ENCODE results near the gene ERN1.
"Not testable (repeated sequence)": the region's sequence is repeated elsewhere in the genome, so short reads cannot be mapped to it uniquely, and the experiment has no call there.

The ERN1 gene

GRCh38 chr17:64129765-64130558, at the start of gene ERN1:
ERN1 (minus strand) TSS chr17:64130144; CDS start chr17:64130029, 115 bp downstream.
- DNase-seq: peak; percentile 92

- DNase-seq: not testable (repeated sequence)
Measured at GRCh38 chr17:64179024-64179423, 49.1 kb upstream of the ERN1 start.

DNA sequence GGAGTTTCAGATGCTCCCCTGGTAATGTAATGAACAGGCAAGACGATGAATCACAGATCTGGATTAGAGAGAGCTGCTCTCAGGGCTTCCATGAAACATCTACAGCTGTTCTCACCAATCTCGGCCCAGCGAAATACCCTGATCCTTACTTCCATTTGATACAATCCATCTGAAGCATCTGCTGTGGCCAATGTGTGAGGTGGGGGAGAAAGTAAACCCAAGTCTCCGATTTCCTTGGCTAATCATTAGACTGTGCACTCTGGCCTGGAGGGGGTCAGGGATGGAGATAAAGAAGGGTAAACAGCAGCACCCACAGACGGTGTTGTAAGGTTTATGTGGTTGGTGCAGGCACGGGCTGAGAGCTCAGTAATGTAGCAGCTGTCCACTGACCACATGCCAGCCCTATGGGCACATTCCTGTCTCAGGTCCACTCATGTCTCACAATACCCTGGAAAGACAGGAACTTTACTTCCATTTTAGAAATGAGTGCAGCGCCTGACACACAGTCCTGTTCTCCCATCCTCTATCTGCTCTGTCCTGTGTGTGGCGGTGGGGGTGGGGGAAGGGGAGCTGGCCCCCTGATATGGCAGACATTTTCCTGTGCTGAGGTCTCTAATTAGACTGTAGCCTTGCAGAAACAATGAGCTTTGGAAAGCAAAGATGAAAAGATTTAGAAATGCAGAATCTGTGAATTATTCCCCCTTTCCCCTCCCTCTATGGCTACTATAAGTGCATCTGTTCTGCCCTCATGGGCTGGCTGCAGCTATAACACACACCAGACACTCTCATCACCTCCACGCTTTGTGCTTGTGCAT, 48.3 kb upstream of the ERN1 start:
- DNase-seq: no peak

DNA sequence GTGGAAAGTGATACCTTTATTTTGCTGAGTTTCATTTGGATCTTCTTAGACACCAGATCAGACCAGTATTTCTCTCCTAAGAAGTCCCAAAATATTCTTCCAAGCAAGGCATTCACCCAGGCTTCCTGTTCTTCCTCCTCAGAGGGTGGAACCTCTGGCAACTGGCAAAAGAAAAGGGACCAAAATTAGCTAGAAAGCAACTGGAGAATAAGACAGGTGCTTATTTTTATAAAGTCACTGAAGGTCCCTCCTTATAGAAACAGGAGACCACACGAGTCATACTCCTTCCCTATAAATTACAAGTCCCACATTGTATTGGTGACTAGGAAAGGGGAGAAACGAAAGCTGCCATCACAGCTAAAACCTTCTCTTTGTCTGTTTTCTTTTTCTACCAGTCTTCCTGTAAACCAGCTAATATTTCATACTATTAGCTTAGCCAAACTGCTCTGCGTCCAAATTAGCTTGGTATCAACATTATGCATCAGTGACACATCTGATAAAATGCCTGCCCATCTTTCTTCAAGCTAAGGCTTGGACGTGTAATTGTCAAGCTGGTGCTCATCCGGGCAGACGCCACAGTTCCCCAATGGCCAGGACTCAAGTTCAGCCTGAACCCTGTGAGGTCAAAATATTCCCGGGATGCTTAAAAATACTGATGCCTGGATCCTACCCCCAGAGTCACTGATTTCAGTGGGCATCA, 47.5 kb upstream of the ERN1 start:
- no peak for DNase-seq

GRCh38 chr17:64176556-64176955, 46.6 kb upstream of the ERN1 start:
- DNase-seq: no peak

GRCh38 chr17:64174686-64175456, 44.9 kb upstream of the ERN1 start:
- no peak for DNase-seq

DNA sequence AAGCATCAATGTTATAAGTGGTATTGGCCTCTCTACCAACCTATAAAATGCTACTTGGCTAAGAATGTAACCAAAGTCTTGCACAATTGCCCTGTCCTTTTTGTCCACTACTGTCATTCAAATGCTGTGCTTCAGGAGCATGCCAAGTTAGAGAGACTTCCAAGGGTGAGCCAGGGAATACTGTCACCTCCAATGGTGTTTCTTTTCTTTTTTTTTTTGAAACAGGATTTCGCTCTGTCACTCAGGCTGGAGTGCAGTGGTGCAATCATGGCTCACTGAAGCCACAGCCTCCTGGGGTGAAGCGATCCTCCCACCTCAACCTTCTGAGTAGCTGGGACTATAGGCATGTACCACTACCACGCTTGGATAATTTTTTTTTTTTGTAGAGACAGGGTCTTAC, 43.7 kb upstream of the ERN1 start:
- no peak for DNase-seq

DNA sequence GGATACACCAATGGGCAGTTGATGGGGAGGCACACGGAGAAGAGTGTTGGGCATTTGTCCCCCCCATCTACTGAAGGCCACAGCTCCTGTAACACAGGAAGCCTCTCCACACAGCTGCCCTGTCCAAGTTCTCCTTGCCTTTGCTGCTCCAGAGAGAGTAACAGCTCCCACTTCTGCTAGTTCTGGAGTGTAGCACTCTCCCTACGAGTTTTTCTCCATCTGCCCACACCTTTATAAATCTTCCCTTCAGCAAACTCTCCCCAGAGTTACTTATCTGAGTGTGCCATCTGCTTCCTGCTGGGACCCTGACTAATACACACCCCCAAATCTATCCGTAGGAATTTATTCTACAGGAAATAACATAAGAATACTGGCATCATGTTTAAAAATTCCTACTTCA, 42.6 kb upstream of the ERN1 start:
- no peak for DNase-seq

DNA sequence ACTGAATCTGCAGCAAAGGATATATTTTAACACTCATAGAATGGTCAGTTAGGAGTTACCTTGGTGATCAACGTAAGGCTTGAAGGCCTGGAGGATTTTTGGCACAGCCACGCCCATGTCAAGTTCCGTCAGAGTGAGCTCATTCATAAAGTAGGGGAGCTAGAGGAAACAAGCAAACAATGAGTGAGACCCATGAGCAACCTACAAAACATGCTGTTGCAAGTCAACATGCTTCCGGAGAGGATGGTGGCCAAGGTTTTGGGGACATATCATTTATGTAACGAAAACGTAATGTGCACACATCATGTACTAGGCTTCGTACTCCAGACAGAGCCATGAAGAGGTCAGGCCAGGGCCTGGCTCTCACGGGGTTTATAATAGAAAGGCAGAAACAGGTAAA, 41.1 kb upstream of the ERN1 start:
- DNase-seq: no peak

DNA sequence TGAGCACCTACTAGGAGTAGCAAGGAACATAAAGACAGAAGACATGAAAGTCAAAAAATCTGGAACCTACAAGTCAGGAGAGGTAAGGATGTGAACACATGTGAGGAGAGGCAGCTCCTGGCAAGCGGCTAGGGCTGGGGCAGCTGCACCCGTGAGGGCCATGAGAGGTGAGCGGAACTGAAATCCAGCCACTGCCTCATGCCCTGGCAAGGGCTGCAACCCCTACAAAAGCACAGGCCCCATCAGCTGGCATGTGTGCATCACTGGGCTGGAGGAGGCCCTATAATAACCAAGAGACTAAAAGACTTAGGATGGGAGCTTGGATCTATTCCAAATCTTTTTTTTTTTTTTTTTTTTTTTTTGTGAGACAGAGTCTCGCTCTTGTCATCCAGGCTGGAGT, 40.3 kb upstream of the ERN1 start:
- DNase-seq: no peak

DNA sequence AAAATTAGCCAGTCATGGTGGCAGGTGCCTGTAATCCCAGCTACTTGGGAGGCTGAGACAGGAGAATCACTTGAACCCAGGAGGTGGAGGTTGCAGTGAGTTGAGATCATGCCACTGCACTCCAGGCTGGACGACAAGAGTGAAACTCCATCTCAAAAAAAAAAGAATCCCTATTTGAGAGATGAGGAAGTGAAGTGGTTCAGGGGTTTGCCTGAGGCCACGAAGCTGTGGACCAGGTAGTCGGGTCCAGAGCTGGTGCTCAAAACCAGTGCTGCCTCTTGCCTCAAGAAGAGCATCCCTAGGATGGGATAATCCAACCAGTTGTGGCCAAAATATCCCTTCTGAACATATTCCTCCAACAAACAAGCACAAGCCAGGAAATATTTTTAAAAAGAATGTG, 37.7 kb upstream of the ERN1 start:
- DNase-seq: not testable (repeated sequence)

DNA sequence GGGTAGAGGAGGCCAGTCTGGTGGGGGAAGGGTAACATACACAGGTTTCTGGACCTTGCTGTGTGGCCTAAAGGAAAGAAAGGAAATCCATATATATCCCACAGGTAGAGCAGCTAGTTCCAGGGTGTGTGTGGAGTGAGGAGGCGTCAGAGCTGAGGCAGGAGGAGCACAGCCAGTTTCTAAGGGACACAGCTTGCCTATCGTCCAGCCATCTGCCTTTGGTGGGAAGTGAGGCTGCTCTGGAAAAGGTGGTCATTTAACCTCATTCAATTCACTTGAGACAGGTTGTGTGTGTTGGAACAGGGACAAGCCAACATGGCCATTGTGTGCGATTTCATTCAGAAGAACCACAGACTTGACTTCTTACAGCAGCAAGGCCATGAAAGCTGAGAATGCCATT, 36.9 kb upstream of the ERN1 start:
- no peak for DNase-seq

- no peak for DNase-seq
Measured at GRCh38 chr17:64165347-64165746, 35.4 kb upstream of the ERN1 start.

GRCh38 chr17:64164596-64165285, 34.8 kb upstream of the ERN1 start:
- DNase-seq: no peak

DNA sequence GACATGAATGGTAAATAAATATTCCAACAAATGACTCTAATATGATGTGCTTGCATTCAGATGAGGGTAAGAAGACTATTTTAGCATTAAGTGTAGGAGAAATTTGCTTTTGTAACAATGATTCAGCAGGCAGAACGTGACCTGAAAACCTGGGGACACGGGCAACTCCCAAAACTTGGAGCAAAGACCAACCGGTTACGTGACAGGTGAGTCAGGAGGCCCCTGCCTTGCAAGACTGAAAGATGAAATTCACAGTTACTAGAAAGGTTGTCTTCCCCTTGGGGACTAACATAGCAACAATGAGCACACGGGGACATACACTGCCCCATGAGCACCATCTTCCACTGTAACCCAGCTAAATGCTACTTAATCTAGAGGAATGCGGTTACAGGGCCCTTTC, 33.5 kb upstream of the ERN1 start:
- no peak for DNase-seq

DNA sequence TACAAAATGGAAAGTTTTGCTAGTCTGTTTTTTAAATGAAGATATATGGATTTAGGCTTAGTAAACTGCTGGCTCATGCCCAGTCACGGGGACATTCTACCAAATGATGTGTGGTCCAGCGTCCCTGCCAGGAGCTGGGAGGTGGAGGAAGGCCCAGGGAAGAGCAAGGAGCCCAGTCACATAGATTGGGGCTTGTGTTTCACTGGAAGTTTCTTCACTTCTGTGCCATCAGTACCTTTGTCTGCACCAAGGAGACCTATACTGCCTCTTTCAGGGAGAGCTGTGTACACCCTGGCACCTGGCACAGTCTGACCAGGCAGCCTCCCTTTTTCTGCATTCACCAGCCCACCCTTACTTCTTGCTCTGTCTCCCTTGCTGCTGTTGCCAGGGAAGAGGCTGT, 32.6 kb upstream of the ERN1 start:
- DNase-seq: no peak

GRCh38 chr17:64161380-64162176, 31.6 kb upstream of the ERN1 start:
- DNase-seq: no peak

- no peak for DNase-seq
Measured at GRCh38 chr17:64160378-64160777, 30.4 kb upstream of the ERN1 start.

GRCh38 chr17:64158831-64159590, 29.1 kb upstream of the ERN1 start:
- no peak for DNase-seq

DNA sequence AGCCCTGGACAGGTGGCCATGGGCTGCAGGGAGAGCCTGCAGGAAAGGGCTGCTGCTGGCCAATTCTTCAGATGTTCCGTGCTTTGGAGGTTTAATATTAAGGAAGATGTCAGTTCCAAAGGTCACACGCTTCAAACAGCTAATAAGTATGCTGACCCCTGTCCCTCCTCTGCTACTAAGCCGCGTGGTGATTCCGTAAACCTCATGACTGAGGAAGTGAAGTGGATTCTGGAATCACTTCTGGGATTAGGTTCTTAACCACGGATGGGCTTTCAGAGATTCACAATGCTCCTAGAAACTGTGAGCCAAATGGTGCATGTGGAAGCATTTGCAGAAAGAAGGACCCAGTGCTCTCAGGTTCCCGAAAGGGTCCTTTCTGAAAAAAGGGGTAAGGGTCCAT, 28.5 kb upstream of the ERN1 start:
- DNase-seq: no peak

Measured in activated CD4-positive, alpha-beta T cell treated with anti-CD3 and anti-CD28 coated beads for 48 hours (primary cell).